ENCODE results near the gene SCIN.

DNA sequence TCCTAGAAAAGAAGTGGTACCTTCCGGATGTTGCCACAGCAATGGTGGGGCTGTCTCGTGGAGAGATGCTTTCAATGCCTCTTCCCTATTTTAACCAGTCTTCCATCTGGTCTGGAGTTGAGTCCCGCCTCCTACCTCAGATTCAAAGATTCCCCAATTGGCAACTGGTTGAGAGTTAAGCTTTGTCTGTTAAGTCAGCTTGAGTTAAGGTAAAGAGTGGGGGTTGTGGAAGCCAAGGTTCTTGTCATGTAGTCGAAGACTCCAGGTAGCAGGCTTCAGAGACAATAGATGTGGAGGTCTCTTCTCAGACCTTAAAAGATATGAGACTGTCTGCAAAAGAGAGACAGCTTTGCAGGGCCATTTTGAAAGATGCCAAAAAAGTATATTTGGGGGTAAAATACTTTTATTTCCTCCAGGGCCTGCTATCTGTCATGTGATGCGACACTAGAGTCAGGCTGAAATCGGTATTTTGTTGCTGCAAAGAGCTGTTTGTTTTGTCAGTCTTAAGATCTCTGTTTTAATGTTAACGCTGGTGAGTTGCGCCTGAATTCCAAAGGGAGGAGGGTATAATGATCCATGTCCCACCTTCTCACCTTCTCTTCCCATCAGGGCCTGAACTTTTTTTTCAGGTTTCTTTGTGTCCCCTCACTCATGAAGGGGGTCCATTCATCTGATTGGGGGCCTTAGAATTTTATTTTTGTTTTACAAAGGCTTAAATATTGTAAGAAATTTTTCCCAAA is 40.4 kb upstream of the SCIN start:
- TF ChIP-seq, protein P1, sequence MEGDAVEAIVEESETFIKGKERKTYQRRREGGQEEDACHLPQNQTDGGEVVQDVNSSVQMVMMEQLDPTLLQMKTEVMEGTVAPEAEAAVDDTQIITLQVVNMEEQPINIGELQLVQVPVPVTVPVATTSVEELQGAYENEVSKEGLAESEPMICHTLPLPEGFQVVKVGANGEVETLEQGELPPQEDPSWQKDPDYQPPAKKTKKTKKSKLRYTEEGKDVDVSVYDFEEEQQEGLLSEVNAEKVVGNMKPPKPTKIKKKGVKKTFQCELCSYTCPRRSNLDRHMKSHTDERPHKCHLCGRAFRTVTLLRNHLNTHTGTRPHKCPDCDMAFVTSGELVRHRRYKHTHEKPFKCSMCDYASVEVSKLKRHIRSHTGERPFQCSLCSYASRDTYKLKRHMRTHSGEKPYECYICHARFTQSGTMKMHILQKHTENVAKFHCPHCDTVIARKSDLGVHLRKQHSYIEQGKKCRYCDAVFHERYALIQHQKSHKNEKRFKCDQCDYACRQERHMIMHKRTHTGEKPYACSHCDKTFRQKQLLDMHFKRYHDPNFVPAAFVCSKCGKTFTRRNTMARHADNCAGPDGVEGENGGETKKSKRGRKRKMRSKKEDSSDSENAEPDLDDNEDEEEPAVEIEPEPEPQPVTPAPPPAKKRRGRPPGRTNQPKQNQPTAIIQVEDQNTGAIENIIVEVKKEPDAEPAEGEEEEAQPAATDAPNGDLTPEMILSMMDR (IDR thresholded peaks at IDR 0.05 in 2 of 3, conservative IDR thresholded peaks at IDR 0.05 in 1 of 3; ENCODE audit: borderline replicate concordance in 1 of 3, insufficient read depth in 1 of 3, low read depth in 2 of 3, low read length in 2 of 3): no peak
- TF ChIP-seq, protein P2, sequence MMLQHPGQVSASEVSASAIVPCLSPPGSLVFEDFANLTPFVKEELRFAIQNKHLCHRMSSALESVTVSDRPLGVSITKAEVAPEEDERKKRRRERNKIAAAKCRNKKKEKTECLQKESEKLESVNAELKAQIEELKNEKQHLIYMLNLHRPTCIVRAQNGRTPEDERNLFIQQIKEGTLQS (IDR thresholded peaks at IDR 0.05): no peak

All from HCT116 (cell line).